ENCODE measurements around the gene GRIN3B. TPM values are rescaled to one million over a fixed set of nuclear protein-coding genes. Genes with fewer than 3 reads are reported as not detected.

Gene GRIN3B
- total RNA-seq, 1 experiment from 2014 or later = 0.11 TPM

- Histone ChIP-seq H3K36me3 (ENCODE audit: low read depth) (no peaks in the 10 kb centered on the region), H3K27me3 (ENCODE audit: insufficient read depth, low read depth) (no peaks in the 10 kb centered on the region), H3K79me2 (ENCODE audit: low read depth) (no peaks in the 10 kb centered on the region), H3K4me1 (replicated peaks; ENCODE audit: insufficient read depth) (no peaks in the 10 kb centered on the region), H2AFZ (no peak overlapping the region), H3K4me2 (no peak overlapping the region), H3K4me3 (no peak overlapping the region), H3K9me2 (ENCODE audit: insufficient read depth) (no peaks in the 10 kb centered on the region), H3K9me3 (ENCODE audit: insufficient read depth, low read depth) (no peaks in the 10 kb centered on the region), H3F3A (ENCODE audit: insufficient read depth, low read depth) (peaks cover 12% of the 10 kb centered on the region; the same call in 1 of the 2 replicates), H4K20me1 (ENCODE audit: insufficient read depth) (no peaks in the 10 kb centered on the region), H3K27ac (no peak overlapping the region)
- no peak for DNase-seq
- no TSS peak for BruUV-seq (replicated peaks)
- ChIA-PET POLR2A (ENCODE audit: unreplicated experiment) (no interaction called here), CTCF (interaction anchor here (0.8 kb wide), 1 partner anchor 53 kb away, joined by 4 read pairs; no protein-coding TSS in a partner anchor)
- TF ChIP-seq EZH2 (IDR thresholded peaks at IDR 0.05; ENCODE audit: low read depth) (no peak), CTCF (conservative IDR thresholded peaks at IDR 0.05) (no peak)
- intact Hi-C loops (cut with micrococcal nuclease; ENCODE audit: unreplicated experiment) = no loop called here
Measured at GRCh38 chr19:1049800-1050199, 49.6 kb downstream of the GRIN3B start.

- Histone ChIP-seq H3F3A (ENCODE audit: insufficient read depth, low read depth) (peaks cover 12% of the 10 kb centered on the region; the same call in 1 of the 2 replicates), H3K4me3 (no peak overlapping the region), H2AFZ (no peak overlapping the region), H3K9me2 (ENCODE audit: insufficient read depth) (no peaks in the 10 kb centered on the region), H3K4me2 (no peak overlapping the region), H3K79me2 (ENCODE audit: low read depth) (no peaks in the 10 kb centered on the region), H4K20me1 (ENCODE audit: insufficient read depth) (no peaks in the 10 kb centered on the region), H3K36me3 (ENCODE audit: low read depth) (no peaks in the 10 kb centered on the region), H3K27ac (no peak overlapping the region), H3K9me3 (ENCODE audit: insufficient read depth, low read depth) (no peaks in the 10 kb centered on the region), H3K4me1 (replicated peaks; ENCODE audit: insufficient read depth) (no peaks in the 10 kb centered on the region), H3K27me3 (ENCODE audit: insufficient read depth, low read depth) (no peaks in the 10 kb centered on the region)
- ChIA-PET CTCF (no interaction called here), POLR2A (ENCODE audit: unreplicated experiment) (no interaction called here)
- intact Hi-C loops (cut with micrococcal nuclease; ENCODE audit: unreplicated experiment) = no loop called here
- DNase-seq = no peak
- no TSS peak for BruUV-seq (replicated peaks)
- TF ChIP-seq CTCF (conservative IDR thresholded peaks at IDR 0.05) (no peak), EZH2 (IDR thresholded peaks at IDR 0.05; ENCODE audit: low read depth) (no peak)
Measured at GRCh38 chr19:1050989-1051788, 51.0 kb downstream of the GRIN3B start.

- intact Hi-C loops (cut with micrococcal nuclease; ENCODE audit: unreplicated experiment) = no loop called here
- Histone ChIP-seq H3K27me3 (ENCODE audit: insufficient read depth, low read depth) (no peaks in the 10 kb centered on the region), H3K9me2 (ENCODE audit: insufficient read depth) (no peaks in the 10 kb centered on the region), H4K20me1 (ENCODE audit: insufficient read depth) (no peaks in the 10 kb centered on the region), H2AFZ (no peak overlapping the region), H3K9me3 (ENCODE audit: insufficient read depth, low read depth) (no peaks in the 10 kb centered on the region), H3K27ac (no peak overlapping the region), H3F3A (ENCODE audit: insufficient read depth, low read depth) (peaks cover 12% of the 10 kb centered on the region; the same call in 1 of the 2 replicates), H3K4me1 (replicated peaks; ENCODE audit: insufficient read depth) (no peaks in the 10 kb centered on the region), H3K4me2 (no peak overlapping the region), H3K36me3 (ENCODE audit: low read depth) (no peaks in the 10 kb centered on the region), H3K4me3 (no peak overlapping the region), H3K79me2 (ENCODE audit: low read depth) (no peaks in the 10 kb centered on the region)
- POLR2A ChIA-PET (ENCODE audit: unreplicated experiment) = no interaction called here
- no peak for TF ChIP-seq CTCF (conservative IDR thresholded peaks at IDR 0.05)
- no peak for TF ChIP-seq EZH2 (IDR thresholded peaks at IDR 0.05; ENCODE audit: low read depth)
- no peak for DNase-seq
- BruUV-seq (replicated peaks) = no TSS peak
- CTCF ChIA-PET = no interaction called here
Measured at GRCh38 chr19:1051791-1052190, 51.6 kb downstream of the GRIN3B start.

Data from PC-9 (cell line).